ENCODE measurements around the gene LCA5L.

The LCA5L gene

DNA sequence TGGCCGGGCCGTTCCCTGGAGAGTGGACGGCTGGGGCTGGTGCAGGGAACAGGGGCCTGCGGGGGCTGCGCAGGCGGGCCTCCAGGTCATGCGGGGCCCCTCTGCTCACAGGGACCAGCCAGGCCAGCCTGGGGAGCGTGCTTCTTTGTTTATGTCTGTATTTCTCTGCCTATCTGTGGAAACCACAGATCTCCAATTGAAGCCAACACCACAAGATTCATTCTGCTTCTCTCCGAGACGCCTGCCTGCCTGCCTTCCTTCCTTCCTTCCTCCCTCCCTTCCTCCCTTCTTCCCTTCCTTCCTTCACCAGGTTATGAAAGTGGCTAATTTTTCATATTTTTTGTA is 56.8 kb downstream of the LCA5L start:
- ATAC-seq: no peak

DNA sequence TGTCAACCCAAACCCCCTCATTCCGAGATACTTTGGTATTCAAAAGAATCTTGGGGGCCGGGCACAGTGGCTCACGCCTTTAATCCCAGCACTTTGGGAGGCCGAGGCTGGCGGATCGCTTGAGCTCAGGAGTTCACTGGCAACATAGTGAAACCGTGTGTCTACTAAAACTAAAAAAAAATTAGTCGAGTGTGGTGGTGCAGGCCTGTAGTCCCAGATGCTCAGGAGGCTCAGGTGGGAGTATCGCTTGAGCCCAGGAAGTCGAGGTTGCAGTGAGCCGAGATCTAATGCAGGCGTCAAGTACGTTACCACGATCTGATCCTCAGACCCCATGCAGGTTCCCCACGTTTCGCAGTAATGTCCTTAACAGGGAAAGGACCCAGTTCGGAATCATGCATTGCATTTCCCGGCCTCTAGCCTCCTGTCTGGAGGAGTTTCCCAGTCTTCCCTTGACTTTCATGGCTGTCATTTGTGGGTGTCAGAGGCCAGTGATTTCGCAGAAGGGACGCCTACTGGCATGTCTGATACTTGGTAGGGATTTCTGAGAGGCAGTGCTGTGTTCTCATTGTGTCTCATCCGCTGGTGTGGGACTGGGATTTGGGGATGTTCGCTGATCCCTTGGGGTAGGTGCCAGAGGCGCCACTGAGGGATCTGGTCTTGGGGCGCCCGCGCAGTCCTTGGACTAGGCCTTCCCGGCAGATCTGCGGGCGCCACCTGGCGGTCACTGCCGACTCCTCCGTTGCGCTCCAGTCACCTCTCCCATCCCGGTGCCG is 57.4 kb downstream of the LCA5L start:
- peak; percentile 92 for ATAC-seq
- TF ChIP-seq SNAI2 (CRISPR knock-in tag; IDR thresholded peaks at IDR 0.05) (no peak), ESRRG (CRISPR knock-in tag; IDR thresholded peaks at IDR 0.05) (no peak), PPARA (CRISPR knock-in tag; IDR thresholded peaks at IDR 0.05; ENCODE audit: borderline replicate concordance) (no peak), TCF4 (CRISPR knock-in tag; IDR thresholded peaks at IDR 0.05; ENCODE audit: borderline replicate concordance) (no peak), ZFP3 (CRISPR knock-in tag; IDR thresholded peaks at IDR 0.05) (no peak), ZNF70 (CRISPR knock-in tag; IDR thresholded peaks at IDR 0.05) (no peak), ARNTL (CRISPR knock-in tag; IDR thresholded peaks at IDR 0.05; ENCODE audit: borderline replicate concordance, low read depth) (no peak), TOX (CRISPR knock-in tag; IDR thresholded peaks at IDR 0.05; ENCODE audit: borderline replicate concordance) (no peak), BACH2 (CRISPR knock-in tag; IDR thresholded peaks at IDR 0.05; ENCODE audit: borderline replicate concordance) (no peak), ZC3H10 (CRISPR knock-in tag; IDR thresholded peaks at IDR 0.05) (no peak), OSR1 (CRISPR knock-in tag; IDR thresholded peaks at IDR 0.05) (no peak), ISL1 (CRISPR knock-in tag; IDR thresholded peaks at IDR 0.05) (no peak), ZFP30 (CRISPR knock-in tag; IDR thresholded peaks at IDR 0.05) (no peak), CSDC2 (CRISPR knock-in tag; IDR thresholded peaks at IDR 0.05) (no peak), RARB (CRISPR knock-in tag; IDR thresholded peaks at IDR 0.05) (no peak), GLIS3 (CRISPR knock-in tag; IDR thresholded peaks at IDR 0.05) (no peak)
- TF ChIP-seq, protein P1, sequence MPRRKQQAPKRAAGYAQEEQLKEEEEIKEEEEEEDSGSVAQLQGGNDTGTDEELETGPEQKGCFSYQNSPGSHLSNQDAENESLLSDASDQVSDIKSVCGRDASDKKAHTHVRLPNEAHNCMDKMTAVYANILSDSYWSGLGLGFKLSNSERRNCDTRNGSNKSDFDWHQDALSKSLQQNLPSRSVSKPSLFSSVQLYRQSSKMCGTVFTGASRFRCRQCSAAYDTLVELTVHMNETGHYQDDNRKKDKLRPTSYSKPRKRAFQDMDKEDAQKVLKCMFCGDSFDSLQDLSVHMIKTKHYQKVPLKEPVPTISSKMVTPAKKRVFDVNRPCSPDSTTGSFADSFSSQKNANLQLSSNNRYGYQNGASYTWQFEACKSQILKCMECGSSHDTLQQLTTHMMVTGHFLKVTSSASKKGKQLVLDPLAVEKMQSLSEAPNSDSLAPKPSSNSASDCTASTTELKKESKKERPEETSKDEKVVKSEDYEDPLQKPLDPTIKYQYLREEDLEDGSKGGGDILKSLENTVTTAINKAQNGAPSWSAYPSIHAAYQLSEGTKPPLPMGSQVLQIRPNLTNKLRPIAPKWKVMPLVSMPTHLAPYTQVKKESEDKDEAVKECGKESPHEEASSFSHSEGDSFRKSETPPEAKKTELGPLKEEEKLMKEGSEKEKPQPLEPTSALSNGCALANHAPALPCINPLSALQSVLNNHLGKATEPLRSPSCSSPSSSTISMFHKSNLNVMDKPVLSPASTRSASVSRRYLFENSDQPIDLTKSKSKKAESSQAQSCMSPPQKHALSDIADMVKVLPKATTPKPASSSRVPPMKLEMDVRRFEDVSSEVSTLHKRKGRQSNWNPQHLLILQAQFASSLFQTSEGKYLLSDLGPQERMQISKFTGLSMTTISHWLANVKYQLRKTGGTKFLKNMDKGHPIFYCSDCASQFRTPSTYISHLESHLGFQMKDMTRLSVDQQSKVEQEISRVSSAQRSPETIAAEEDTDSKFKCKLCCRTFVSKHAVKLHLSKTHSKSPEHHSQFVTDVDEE (CRISPR knock-in tag; IDR thresholded peaks at IDR 0.05): no peak
- TF ChIP-seq, protein P2, sequence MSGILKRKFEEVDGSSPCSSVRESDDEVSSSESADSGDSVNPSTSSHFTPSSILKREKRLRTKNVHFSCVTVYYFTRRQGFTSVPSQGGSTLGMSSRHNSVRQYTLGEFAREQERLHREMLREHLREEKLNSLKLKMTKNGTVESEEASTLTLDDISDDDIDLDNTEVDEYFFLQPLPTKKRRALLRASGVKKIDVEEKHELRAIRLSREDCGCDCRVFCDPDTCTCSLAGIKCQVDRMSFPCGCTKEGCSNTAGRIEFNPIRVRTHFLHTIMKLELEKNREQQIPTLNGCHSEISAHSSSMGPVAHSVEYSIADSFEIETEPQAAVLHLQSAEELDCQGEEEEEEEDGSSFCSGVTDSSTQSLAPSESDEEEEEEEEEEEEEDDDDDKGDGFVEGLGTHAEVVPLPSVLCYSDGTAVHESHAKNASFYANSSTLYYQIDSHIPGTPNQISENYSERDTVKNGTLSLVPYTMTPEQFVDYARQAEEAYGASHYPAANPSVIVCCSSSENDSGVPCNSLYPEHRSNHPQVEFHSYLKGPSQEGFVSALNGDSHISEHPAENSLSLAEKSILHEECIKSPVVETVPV (CRISPR knock-in tag; IDR thresholded peaks at IDR 0.05): no peak
- TF ChIP-seq, protein P3, sequence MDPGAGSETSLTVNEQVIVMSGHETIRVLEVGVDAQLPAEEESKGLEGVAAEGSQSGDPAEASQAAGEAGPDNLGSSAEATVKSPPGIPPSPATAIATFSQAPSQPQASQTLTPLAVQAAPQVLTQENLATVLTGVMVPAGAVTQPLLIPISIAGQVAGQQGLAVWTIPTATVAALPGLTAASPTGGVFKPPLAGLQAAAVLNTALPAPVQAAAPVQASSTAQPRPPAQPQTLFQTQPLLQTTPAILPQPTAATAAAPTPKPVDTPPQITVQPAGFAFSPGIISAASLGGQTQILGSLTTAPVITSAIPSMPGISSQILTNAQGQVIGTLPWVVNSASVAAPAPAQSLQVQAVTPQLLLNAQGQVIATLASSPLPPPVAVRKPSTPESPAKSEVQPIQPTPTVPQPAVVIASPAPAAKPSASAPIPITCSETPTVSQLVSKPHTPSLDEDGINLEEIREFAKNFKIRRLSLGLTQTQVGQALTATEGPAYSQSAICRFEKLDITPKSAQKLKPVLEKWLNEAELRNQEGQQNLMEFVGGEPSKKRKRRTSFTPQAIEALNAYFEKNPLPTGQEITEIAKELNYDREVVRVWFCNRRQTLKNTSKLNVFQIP (CRISPR knock-in tag; IDR thresholded peaks at IDR 0.05; ENCODE audit: borderline replicate concordance, low read depth): no peak
- TF ChIP-seq, protein P4, sequence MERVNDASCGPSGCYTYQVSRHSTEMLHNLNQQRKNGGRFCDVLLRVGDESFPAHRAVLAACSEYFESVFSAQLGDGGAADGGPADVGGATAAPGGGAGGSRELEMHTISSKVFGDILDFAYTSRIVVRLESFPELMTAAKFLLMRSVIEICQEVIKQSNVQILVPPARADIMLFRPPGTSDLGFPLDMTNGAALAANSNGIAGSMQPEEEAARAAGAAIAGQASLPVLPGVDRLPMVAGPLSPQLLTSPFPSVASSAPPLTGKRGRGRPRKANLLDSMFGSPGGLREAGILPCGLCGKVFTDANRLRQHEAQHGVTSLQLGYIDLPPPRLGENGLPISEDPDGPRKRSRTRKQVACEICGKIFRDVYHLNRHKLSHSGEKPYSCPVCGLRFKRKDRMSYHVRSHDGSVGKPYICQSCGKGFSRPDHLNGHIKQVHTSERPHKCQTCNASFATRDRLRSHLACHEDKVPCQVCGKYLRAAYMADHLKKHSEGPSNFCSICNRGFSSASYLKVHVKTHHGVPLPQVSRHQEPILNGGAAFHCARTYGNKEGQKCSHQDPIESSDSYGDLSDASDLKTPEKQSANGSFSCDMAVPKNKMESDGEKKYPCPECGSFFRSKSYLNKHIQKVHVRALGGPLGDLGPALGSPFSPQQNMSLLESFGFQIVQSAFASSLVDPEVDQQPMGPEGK (CRISPR knock-in tag; IDR thresholded peaks at IDR 0.05; ENCODE audit: borderline replicate concordance): no peak

More for the DNA sequence above, 56.8 kb downstream of the LCA5L start:
- TF ChIP-seq BACH2 (CRISPR knock-in tag; IDR thresholded peaks at IDR 0.05; ENCODE audit: borderline replicate concordance): no peak
- TF ChIP-seq ZNF8 (CRISPR knock-in tag; IDR thresholded peaks at IDR 0.05): no peak
- TF ChIP-seq ISL1 (CRISPR knock-in tag; IDR thresholded peaks at IDR 0.05): no peak
- TF ChIP-seq GLIS3 (CRISPR knock-in tag; IDR thresholded peaks at IDR 0.05): no peak

DNA sequence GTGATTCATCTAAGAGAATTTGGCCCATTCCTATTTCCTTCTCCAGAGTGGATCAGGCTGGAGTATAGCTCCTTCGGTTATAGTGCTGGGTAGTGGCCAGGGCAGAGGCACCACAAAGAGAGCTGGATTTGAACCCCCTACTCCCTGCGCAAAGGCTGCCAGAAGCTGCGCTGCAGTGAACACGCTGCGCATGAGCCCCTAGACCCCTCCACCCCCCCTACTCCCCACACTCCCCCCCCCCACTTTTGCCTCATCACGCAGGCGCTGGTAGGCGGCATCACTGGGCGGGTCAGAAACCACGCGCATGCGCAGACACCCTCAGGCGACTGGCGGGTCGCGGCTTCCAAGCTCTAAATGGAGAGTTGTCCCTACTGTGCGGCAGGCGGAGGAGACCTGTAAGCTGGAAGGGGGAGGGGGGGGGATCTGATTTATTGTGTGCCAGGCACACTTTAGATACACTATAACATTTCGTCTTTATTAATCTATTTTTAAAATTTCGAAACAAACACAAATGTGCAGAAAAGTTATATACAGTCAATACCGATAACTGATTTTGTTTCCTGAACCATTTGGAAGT is 58.0 kb downstream of the LCA5L start:
- peak; percentile 65 for ATAC-seq
- TF ChIP-seq BACH2 (CRISPR knock-in tag; IDR thresholded peaks at IDR 0.05; ENCODE audit: borderline replicate concordance): no peak
- TF ChIP-seq ZFP30 (CRISPR knock-in tag; IDR thresholded peaks at IDR 0.05): no peak
- no peak for TF ChIP-seq GLIS3 (CRISPR knock-in tag; IDR thresholded peaks at IDR 0.05)
